Activated naive CD8-positive, alpha-beta T cell treated with anti-CD3 and anti-CD28 coated beads, Interleukin-2, amount 10 ng/mL, durations not matched to agents 7 days and 5 days (primary cell): ENCODE data around the gene RER1. TPM values are rescaled to one million over a fixed set of nuclear protein-coding genes. Genes with fewer than 3 reads are reported as not detected.

ENCODE experiments used
- ATAC-seq: fragments of 150-1000 bp; cut with Tn5 transposase; one replicate; pipeline ENCODE4 v1.10.0; 2021; ENCODE audit warnings: low read depth, moderate library complexity
- POLR2A ChIA-PET: fragments of 350-600 bp; sonication (Branson Sonifier 250); formaldehyde crosslinking; loops from one replicate; lab custom pipeline; 2021; ENCODE audit warnings: antibody characterized with exemption; lab: Charles Lee
- DNase-seq: peaks from one replicate; pipeline ENCODE4 v3.0.0; 2021
- H3K27ac Mint-ChIP-seq: one replicate; pipeline ENCODE4 v1.8.0; 2022; ENCODE audit warnings: mild to moderate bottlenecking, mixed read lengths
- H3K27me3 Mint-ChIP-seq: one replicate; pipeline ENCODE4 v1.8.0; 2022; ENCODE audit warnings: mild to moderate bottlenecking, moderate library complexity, mixed read lengths
- H3K36me3 Mint-ChIP-seq: one replicate; pipeline ENCODE4 v1.8.0; 2021; ENCODE audit warnings: mild to moderate bottlenecking, mixed read lengths
- H3K4me1 Mint-ChIP-seq: one replicate; pipeline ENCODE4 v1.8.0; 2021; ENCODE audit warnings: mixed read lengths
- H3K4me3 Mint-ChIP-seq: one replicate; pipeline ENCODE4 v1.8.0; 2022; ENCODE audit warnings: mild to moderate bottlenecking, moderate library complexity, mixed read lengths
- H3K9me3 Mint-ChIP-seq: one replicate; pipeline ENCODE4 v1.8.0; 2021; ENCODE audit warnings: mixed read lengths
- total RNA-seq, 2 experiments: library from RNA; stranded (reverse); gene quantifications; one replicate each; pipeline ENCODE4 v1.2.3, GENCODE V29; 2021

Gene RER1
- total RNA-seq, 2 experiments from 2014 or later, result 140 to 147 TPM

GRCh38 chr1:2441746-2442145, 50.1 kb downstream of the RER1 start:
- Mint-ChIP-seq H3K27ac (no peak overlapping the region), H3K4me3 (no peak overlapping the region), H3K27me3 (peaks cover 11% of the 10 kb centered on the region), H3K9me3 (no peaks in the 10 kb centered on the region), H3K36me3 (no peaks in the 10 kb centered on the region), H3K4me1 (no peaks in the 10 kb centered on the region)
- ATAC-seq (no peak), DNase-seq (no peak)
- POLR2A ChIA-PET, result no interaction called here

- POLR2A ChIA-PET, result no interaction called here
- DNase-seq, result no peak
These were observed 51.0 kb downstream of the RER1 start for GRCh38 chr1:2442661-2443060.

GRCh38 chr1:2443277-2444137, 51.9 kb downstream of the RER1 start:
- peak; percentile 55 for DNase-seq
- peaks cover 11% of the 10 kb centered on the region for H3K27me3 Mint-ChIP-seq
- no peak overlapping the region for H3K27ac Mint-ChIP-seq
- ATAC-seq, result peak; percentile 24
- no peak overlapping the region for H3K4me3 Mint-ChIP-seq
- H3K4me1 Mint-ChIP-seq, result no peaks in the 10 kb centered on the region
- no peaks in the 10 kb centered on the region for H3K36me3 Mint-ChIP-seq
- POLR2A ChIA-PET, result no interaction called here
- no peaks in the 10 kb centered on the region for H3K9me3 Mint-ChIP-seq

More at GRCh38 chr1:2442661-2443060, 51.0 kb downstream of the RER1 start:
- no peaks in the 10 kb centered on the region for H3K4me1 Mint-ChIP-seq
- H3K27me3 Mint-ChIP-seq, result peaks cover 11% of the 10 kb centered on the region
- no peak for ATAC-seq
- no peaks in the 10 kb centered on the region for H3K9me3 Mint-ChIP-seq
- no peak overlapping the region for H3K27ac Mint-ChIP-seq
- no peak overlapping the region for H3K4me3 Mint-ChIP-seq
- H3K36me3 Mint-ChIP-seq, result no peaks in the 10 kb centered on the region

GRCh38 chr1:2444138-2444591, 52.5 kb downstream of the RER1 start:
- Mint-ChIP-seq H3K27ac (no peak overlapping the region), H3K27me3 (peaks cover 11% of the 10 kb centered on the region), H3K4me1 (no peaks in the 10 kb centered on the region), H3K4me3 (no peak overlapping the region), H3K36me3 (no peaks in the 10 kb centered on the region), H3K9me3 (no peaks in the 10 kb centered on the region)
- DNase-seq (no peak), ATAC-seq (no peak)
- POLR2A ChIA-PET, result no interaction called here

- Mint-ChIP-seq H3K27ac (no peak overlapping the region), H3K4me3 (no peak overlapping the region)
These were observed 53.7 kb downstream of the RER1 start for GRCh38 chr1:2445162-2445822.

GRCh38 chr1:2445823-2446215, 54.2 kb downstream of the RER1 start:
- no peak for ATAC-seq
- Mint-ChIP-seq H3K27me3 (peaks cover 11% of the 10 kb centered on the region), H3K4me3 (no peak overlapping the region), H3K36me3 (no peaks in the 10 kb centered on the region), H3K9me3 (no peaks in the 10 kb centered on the region), H3K4me1 (no peaks in the 10 kb centered on the region), H3K27ac (no peak overlapping the region)
- no peak for DNase-seq
- POLR2A ChIA-PET, result interaction anchor here (0.7 kb wide), 1 partner anchor 79 kb away, joined by 3 read pairs; no protein-coding TSS in a partner anchor

More at GRCh38 chr1:2445162-2445822, 53.7 kb downstream of the RER1 start:
- H3K9me3 Mint-ChIP-seq, result no peaks in the 10 kb centered on the region
- H3K27me3 Mint-ChIP-seq, result peaks cover 11% of the 10 kb centered on the region
- DNase-seq (no peak), ATAC-seq (no peak)
- POLR2A ChIA-PET, result interaction anchor here (0.7 kb wide), 1 partner anchor 80 kb away, joined by 3 read pairs; no protein-coding TSS in a partner anchor
- no peaks in the 10 kb centered on the region for H3K4me1 Mint-ChIP-seq
- no peaks in the 10 kb centered on the region for H3K36me3 Mint-ChIP-seq

- no peak for ATAC-seq
- H3K4me1 Mint-ChIP-seq, result no peaks in the 10 kb centered on the region
- POLR2A ChIA-PET, result interaction anchor here (1.1 kb wide), 1 partner anchor 102 kb away, joined by 3 read pairs; no protein-coding TSS in a partner anchor
- no peaks in the 10 kb centered on the region for H3K9me3 Mint-ChIP-seq
- H3K27ac Mint-ChIP-seq, result no peak overlapping the region
- DNase-seq, result no peak
- peaks cover 11% of the 10 kb centered on the region for H3K27me3 Mint-ChIP-seq
- no peak overlapping the region for H3K4me3 Mint-ChIP-seq
- H3K36me3 Mint-ChIP-seq, result no peaks in the 10 kb centered on the region
These were observed 54.8 kb downstream of the RER1 start for GRCh38 chr1:2446394-2446793.

- Mint-ChIP-seq H3K9me3 (no peaks in the 10 kb centered on the region), H3K36me3 (no peaks in the 10 kb centered on the region), H3K4me1 (no peaks in the 10 kb centered on the region), H3K4me3 (no peak overlapping the region), H3K27me3 (peaks cover 11% of the 10 kb centered on the region), H3K27ac (no peak overlapping the region)
- POLR2A ChIA-PET, result interaction anchor here (1.1 kb wide), 1 partner anchor 101 kb away, joined by 3 read pairs; no protein-coding TSS in a partner anchor
- ATAC-seq (no peak), DNase-seq (no peak)
These were observed 55.2 kb downstream of the RER1 start for GRCh38 chr1:2446861-2447260.

GRCh38 chr1:2447276-2448097, 55.8 kb downstream of the RER1 start:
- Mint-ChIP-seq H3K27ac (no peak overlapping the region), H3K27me3 (peaks cover 10% of the 10 kb centered on the region), H3K36me3 (no peaks in the 10 kb centered on the region), H3K9me3 (no peaks in the 10 kb centered on the region), H3K4me1 (no peaks in the 10 kb centered on the region), H3K4me3 (no peak overlapping the region)
- no peak for ATAC-seq
- DNase-seq, result no peak
- POLR2A ChIA-PET, result interaction anchor here (1.1 kb wide), 1 partner anchor 101 kb away, joined by 3 read pairs; no protein-coding TSS in a partner anchor

GRCh38 chr1:2448098-2448445, 56.4 kb downstream of the RER1 start:
- no peak overlapping the region for H3K4me3 Mint-ChIP-seq
- ATAC-seq (no peak), DNase-seq (no peak)
- H3K27me3 Mint-ChIP-seq, result peaks cover 6% of the 10 kb centered on the region
- H3K9me3 Mint-ChIP-seq, result no peaks in the 10 kb centered on the region
- H3K36me3 Mint-ChIP-seq, result no peaks in the 10 kb centered on the region
- no peak overlapping the region for H3K27ac Mint-ChIP-seq
- POLR2A ChIA-PET, result no interaction called here
- H3K4me1 Mint-ChIP-seq, result no peaks in the 10 kb centered on the region

- no peak overlapping the region for H3K4me3 Mint-ChIP-seq
- no peak for ATAC-seq
- DNase-seq, result no peak
- no peaks in the 10 kb centered on the region for H3K9me3 Mint-ChIP-seq
- H3K27me3 Mint-ChIP-seq, result peaks cover 6% of the 10 kb centered on the region
- POLR2A ChIA-PET, result no interaction called here
- H3K36me3 Mint-ChIP-seq, result no peaks in the 10 kb centered on the region
- H3K4me1 Mint-ChIP-seq, result no peaks in the 10 kb centered on the region
- H3K27ac Mint-ChIP-seq, result no peak overlapping the region
These were observed 58.2 kb downstream of the RER1 start for GRCh38 chr1:2449636-2450454.

- Mint-ChIP-seq H3K36me3 (no peaks in the 10 kb centered on the region), H3K27me3 (no peaks in the 10 kb centered on the region)
These were observed 60.1 kb downstream of the RER1 start for GRCh38 chr1:2451741-2452140.

More at GRCh38 chr1:2451741-2452140, 60.1 kb downstream of the RER1 start:
- no peak overlapping the region for H3K4me3 Mint-ChIP-seq
- no peak for ATAC-seq
- no peak overlapping the region for H3K27ac Mint-ChIP-seq
- no peaks in the 10 kb centered on the region for H3K4me1 Mint-ChIP-seq
- no peak for DNase-seq
- POLR2A ChIA-PET, result no interaction called here
- H3K9me3 Mint-ChIP-seq, result no peaks in the 10 kb centered on the region
